IPS-18a (cell line): ENCODE results near the gene MAPRE2.
"Not testable (repeated sequence)": the region's sequence is repeated elsewhere in the genome, so short reads cannot be mapped to it uniquely, and the experiment has no call there.

Source experiments
- H3K27ac ChIP-seq: one replicate; pipeline ENCODE4 v1.5.1; 2013; ENCODE audit warnings: low read length
- H3K27me3 ChIP-seq: one replicate; pipeline ENCODE4 v1.6.1; 2013; ENCODE audit warnings: mild to moderate bottlenecking, low read length; ENCODE audit not compliant: control insufficient read depth, insufficient read depth
- H3K36me3 ChIP-seq: one replicate; pipeline ENCODE4 v1.6.1; 2013; ENCODE audit warnings: low read depth, low read length; ENCODE audit not compliant: control insufficient read depth
- H3K4me1 ChIP-seq: one replicate; pipeline ENCODE4 v1.6.1; 2013; ENCODE audit warnings: low read depth, low read length; ENCODE audit not compliant: control insufficient read depth
- H3K4me3 ChIP-seq: one replicate; pipeline ENCODE4 v1.5.1; 2013; ENCODE audit warnings: low read length
- H3K9ac ChIP-seq: one replicate; pipeline ENCODE4 v1.6.1; 2013; ENCODE audit warnings: mild to moderate bottlenecking, low read length, moderate library complexity
- H3K9me3 ChIP-seq: one replicate; pipeline ENCODE4 v1.6.1; 2013; ENCODE audit warnings: low read depth, low read length; ENCODE audit not compliant: control insufficient read depth

The MAPRE2 gene

GRCh38 chr18:35163721-35164120 lies 122.5 kb downstream of the MAPRE2 start:
- no peaks in the 10 kb centered on the region for H3K9me3 ChIP-seq
- H3K27me3 ChIP-seq = no peaks in the 10 kb centered on the region
- no peak overlapping the region for H3K9ac ChIP-seq
- H3K36me3 ChIP-seq = no peaks in the 10 kb centered on the region
- H3K4me1 ChIP-seq = no peaks in the 10 kb centered on the region
- H3K27ac ChIP-seq = no peak overlapping the region
- no peak overlapping the region for H3K4me3 ChIP-seq

GRCh38 chr18:35164133-35164532 lies 122.9 kb downstream of the MAPRE2 start:
- Histone ChIP-seq H3K36me3 (no peaks in the 10 kb centered on the region), H3K9me3 (no peaks in the 10 kb centered on the region), H3K4me3 (no peak overlapping the region), H3K4me1 (no peaks in the 10 kb centered on the region), H3K9ac (no peak overlapping the region), H3K27ac (no peak overlapping the region), H3K27me3 (no peaks in the 10 kb centered on the region)

DNA sequence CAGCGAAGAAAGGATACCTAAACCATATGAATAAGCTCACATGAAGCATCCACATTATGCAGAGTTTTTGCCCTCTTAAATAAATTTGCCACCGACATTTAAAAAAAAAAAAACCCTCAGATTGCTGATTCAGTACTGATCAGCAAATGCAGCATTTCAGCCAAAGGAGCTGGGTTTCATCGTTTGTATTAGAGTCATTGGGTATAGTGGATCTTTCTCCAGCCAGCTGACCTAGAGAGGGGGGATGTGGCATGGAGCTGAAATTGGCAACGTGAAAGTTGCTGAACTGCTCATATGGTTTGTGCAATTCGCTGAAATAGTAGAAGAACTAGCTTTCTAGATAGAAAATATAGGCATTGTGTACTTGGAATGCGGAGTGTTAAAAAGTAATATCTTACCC lies 126.1 kb downstream of the MAPRE2 start:
- no peak overlapping the region for H3K9ac ChIP-seq
- H3K36me3 ChIP-seq = no peaks in the 10 kb centered on the region
- H3K9me3 ChIP-seq = no peaks in the 10 kb centered on the region
- H3K27me3 ChIP-seq = no peaks in the 10 kb centered on the region
- H3K27ac ChIP-seq = no peak overlapping the region
- H3K4me3 ChIP-seq = no peak overlapping the region
- no peaks in the 10 kb centered on the region for H3K4me1 ChIP-seq

DNA sequence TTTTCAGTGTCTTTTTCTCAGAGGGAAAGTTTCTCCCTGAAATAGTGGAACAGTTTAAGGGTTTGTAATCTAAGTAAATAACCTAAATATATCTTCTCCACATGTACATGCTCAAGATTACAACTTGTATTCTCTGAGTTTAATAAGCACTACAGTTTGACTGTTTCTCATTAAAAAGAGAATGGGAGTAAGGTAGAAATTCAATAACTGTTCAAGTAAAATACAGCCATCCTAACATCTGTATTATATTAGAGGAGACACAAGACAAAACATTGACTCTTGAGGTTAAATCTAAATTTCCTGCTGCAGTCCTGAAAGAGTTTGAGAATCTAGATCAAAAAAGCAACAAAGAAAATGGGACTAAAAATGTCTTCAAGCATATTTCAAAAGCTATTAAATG lies 126.6 kb downstream of the MAPRE2 start:
- H3K27me3 ChIP-seq = no peaks in the 10 kb centered on the region
- H3K27ac ChIP-seq = no peak overlapping the region

DNA sequence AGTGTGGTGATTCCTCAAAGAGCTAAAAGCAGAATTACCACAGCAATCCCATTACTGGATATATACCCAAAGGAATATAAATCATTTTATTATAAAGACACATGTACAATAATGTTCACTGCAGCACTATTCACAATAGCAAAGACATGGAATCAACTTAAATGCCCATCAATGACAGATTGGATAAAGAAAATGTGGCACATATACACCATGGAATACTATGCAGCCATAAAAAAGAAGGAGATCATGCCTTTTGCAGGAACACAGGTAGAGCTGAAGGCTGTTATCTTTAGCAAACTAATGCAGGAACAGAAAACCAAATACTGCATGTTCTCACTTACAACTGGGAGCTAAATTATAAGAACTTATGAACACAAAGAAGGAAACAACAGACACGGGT lies 129.1 kb downstream of the MAPRE2 start:
- H3K9me3 ChIP-seq, H3K27ac ChIP-seq, H3K4me3 ChIP-seq, H3K9ac ChIP-seq, H3K36me3 ChIP-seq, H3K4me1 ChIP-seq, H3K27me3 ChIP-seq: not testable (repeated sequence)

More for the DNA sequence above, 126.6 kb downstream of the MAPRE2 start:
- Histone ChIP-seq H3K36me3 (no peaks in the 10 kb centered on the region), H3K9me3 (no peaks in the 10 kb centered on the region), H3K9ac (no peak overlapping the region), H3K4me3 (no peak overlapping the region), H3K4me1 (peaks cover 5% of the 10 kb centered on the region)

DNA sequence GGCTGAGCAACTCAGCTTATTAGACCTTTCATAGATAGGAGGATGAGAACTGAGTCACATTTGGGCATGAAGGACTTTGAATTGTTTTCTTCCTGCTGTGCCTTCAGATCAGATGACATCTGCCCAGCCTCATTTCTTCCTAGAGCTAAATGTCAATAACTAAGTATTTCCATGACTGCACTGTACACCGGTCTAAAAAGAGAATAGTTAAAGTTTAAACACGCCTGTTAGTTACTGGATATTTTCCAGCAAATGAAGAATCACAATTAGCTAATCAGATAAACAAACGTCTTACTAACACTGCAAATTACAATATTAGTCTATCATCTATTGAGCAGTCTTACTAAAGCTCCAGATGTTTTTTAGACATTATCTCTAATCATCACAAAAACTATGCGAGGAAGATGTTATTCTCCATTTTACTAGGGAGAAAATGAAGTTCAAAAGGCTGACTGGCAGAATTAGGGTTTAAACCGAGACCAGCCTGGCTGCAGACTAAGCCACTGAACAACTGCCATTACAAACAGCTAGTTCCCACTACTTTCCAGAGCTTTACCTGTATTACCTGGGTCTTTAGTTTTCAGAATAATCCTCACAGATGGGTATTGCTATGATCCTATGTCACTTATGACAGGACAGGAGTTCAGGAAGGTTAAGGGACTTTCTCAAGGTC lies 130.2 kb downstream of the MAPRE2 start:
- no peaks in the 10 kb centered on the region for H3K27me3 ChIP-seq
- no peak overlapping the region for H3K9ac ChIP-seq
- H3K4me3 ChIP-seq = no peak overlapping the region
- H3K27ac ChIP-seq = no peak overlapping the region
- no peaks in the 10 kb centered on the region for H3K36me3 ChIP-seq
- H3K9me3 ChIP-seq = no peaks in the 10 kb centered on the region
- peaks cover 6% of the 10 kb centered on the region for H3K4me1 ChIP-seq

DNA sequence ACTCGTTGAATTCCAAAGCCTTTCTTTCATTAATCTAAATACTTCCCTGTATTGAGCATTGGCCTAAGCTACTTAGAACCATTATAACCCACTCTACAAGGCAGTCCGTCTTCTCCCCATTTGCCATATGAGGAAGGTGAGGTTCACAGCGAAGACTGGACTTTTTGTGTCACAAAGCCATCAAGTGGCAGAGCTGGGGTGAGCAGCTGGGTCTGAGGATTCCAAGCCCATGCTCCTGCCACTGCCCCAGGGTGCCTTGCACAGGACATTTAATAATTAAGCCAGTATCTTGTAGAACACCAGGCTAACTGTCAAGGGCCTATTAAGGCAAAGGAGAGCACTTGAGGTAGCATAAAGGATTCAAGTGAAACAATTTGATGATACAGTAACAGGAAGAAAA lies 130.8 kb downstream of the MAPRE2 start:
- no peaks in the 10 kb centered on the region for H3K36me3 ChIP-seq
- H3K27me3 ChIP-seq = no peaks in the 10 kb centered on the region
- H3K9me3 ChIP-seq = peaks cover 5% of the 10 kb centered on the region
- peaks cover 6% of the 10 kb centered on the region for H3K4me1 ChIP-seq
- no peak overlapping the region for H3K4me3 ChIP-seq
- H3K9ac ChIP-seq = no peak overlapping the region
- H3K27ac ChIP-seq = no peak overlapping the region

- no peak overlapping the region for H3K27ac ChIP-seq
- no peak overlapping the region for H3K9ac ChIP-seq
Measured at GRCh38 chr18:35172451-35173035, 131.3 kb downstream of the MAPRE2 start.

DNA sequence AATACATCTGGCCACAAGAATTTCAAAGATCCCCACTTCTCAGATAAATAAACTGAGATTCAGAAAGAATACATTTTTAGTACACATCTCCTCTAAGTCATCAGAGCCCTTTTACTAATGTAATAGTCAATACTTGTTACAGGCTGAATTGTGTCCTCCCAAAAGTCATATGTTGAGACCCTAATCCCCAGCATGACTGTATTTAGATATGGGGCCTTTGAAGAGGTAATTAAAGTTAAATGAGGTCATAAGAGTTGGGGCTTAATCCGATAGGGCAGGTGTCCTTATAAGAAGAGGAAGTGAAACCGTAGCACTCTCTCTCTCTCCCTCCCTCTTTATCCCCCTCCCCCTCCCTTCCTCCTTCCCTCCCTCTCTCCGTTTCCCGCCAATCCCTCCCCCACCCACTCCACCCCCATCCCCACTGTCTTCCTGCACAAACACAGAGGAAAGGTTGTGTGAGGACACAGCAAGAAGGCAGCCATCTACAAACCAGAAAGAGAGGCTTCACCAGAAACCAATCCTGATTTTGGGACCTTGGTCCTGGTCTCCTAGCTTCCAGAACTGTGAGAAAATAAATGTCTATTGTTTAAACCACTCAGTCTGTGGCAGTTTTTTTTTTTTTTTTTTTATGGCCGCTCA lies 133.0 kb downstream of the MAPRE2 start:
- no peak overlapping the region for H3K27ac ChIP-seq

More at GRCh38 chr18:35172451-35173035, 131.3 kb downstream of the MAPRE2 start:
- no peaks in the 10 kb centered on the region for H3K36me3 ChIP-seq
- no peaks in the 10 kb centered on the region for H3K27me3 ChIP-seq
- H3K9me3 ChIP-seq = peaks cover 7% of the 10 kb centered on the region
- peaks cover 6% of the 10 kb centered on the region for H3K4me1 ChIP-seq
- H3K4me3 ChIP-seq = no peak overlapping the region

GRCh38 chr18:35174745-35175144 lies 133.5 kb downstream of the MAPRE2 start:
- no peak overlapping the region for H3K9ac ChIP-seq
- peaks cover 7% of the 10 kb centered on the region for H3K9me3 ChIP-seq
- H3K36me3 ChIP-seq = no peaks in the 10 kb centered on the region
- no peaks in the 10 kb centered on the region for H3K27me3 ChIP-seq
- no peak overlapping the region for H3K4me3 ChIP-seq
- no peak overlapping the region for H3K27ac ChIP-seq
- peaks cover 6% of the 10 kb centered on the region for H3K4me1 ChIP-seq

More for the DNA sequence above, 133.0 kb downstream of the MAPRE2 start:
- Histone ChIP-seq H3K9ac (no peak overlapping the region), H3K36me3 (no peaks in the 10 kb centered on the region), H3K9me3 (peaks cover 7% of the 10 kb centered on the region), H3K4me1 (peaks cover 6% of the 10 kb centered on the region), H3K4me3 (no peak overlapping the region), H3K27me3 (no peaks in the 10 kb centered on the region)

DNA sequence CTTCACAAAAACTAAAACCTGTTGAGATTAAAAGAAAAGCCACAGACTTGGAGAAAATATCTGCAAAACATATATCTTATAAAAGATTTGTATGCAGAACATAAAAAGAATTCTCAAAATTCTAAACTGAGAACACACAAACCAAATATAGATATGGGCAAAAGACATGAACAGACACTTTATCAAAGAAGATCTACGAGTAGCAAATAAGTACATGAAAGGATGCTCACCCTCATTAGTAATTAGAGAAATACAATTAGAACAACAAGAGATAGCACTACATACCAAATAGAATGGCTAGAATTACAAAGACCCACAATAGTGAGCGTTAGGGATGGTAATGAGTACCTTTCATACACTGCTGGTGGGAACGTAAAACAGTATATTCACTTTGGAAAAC lies 135.7 kb downstream of the MAPRE2 start:
- H3K36me3 ChIP-seq = no peaks in the 10 kb centered on the region
- H3K27me3 ChIP-seq = no peaks in the 10 kb centered on the region
- peaks cover 7% of the 10 kb centered on the region for H3K9me3 ChIP-seq
- H3K9ac ChIP-seq = no peak overlapping the region
- H3K27ac ChIP-seq = no peak overlapping the region
- no peak overlapping the region for H3K4me3 ChIP-seq
- peaks cover 6% of the 10 kb centered on the region for H3K4me1 ChIP-seq

DNA sequence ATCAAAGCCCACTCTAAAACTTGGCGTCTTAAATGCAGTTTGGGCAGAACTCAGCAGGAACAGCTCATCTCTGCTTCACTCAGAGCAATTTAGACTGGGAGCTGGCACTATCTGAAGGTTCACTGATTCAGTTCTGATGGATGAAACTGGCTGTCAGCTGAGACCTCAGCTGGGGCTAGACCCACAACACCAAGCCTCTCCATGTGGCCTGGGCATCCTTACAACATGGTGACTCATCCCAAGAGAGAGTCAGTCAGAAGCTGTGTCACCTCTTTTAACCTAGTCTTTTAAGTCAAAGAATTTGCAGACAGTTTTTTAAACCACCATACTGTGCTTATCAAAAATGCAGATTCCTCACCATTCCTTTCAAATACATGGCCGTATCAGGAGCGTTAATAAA lies 137.0 kb downstream of the MAPRE2 start:
- no peaks in the 10 kb centered on the region for H3K4me1 ChIP-seq
- no peaks in the 10 kb centered on the region for H3K36me3 ChIP-seq
- peaks cover 7% of the 10 kb centered on the region for H3K9me3 ChIP-seq
- H3K4me3 ChIP-seq = no peak overlapping the region
- no peak overlapping the region for H3K27ac ChIP-seq
- no peak overlapping the region for H3K9ac ChIP-seq
- H3K27me3 ChIP-seq = no peaks in the 10 kb centered on the region
